ENCODE measurements around the gene MAPK9.
"Not testable (repeated sequence)": the region's sequence is repeated elsewhere in the genome, so short reads cannot be mapped to it uniquely, and the experiment has no call there.

Gene MAPK9

DNA sequence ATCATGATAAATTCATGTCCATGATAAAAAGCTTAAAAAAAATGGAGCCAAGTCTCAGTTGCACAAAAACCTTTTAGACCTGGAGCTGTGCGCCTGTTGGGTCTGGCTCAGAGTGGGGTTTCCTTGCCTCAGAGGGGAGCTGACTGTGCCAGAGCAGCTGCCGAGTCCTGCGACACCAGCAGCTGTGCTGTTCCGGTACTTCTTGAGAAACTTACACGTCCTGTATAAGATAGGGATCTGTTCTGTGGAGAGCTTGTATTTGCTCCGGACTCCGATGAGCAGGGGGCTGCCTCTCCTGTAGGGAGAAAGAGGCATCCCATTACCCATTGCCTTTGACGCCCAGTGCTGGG, 32.7 kb upstream of the MAPK9 start:
- DNase-seq, result no peak

GRCh38 chr5:180323941-180324600, 32.2 kb upstream of the MAPK9 start:
- DNase-seq, result no peak

- no peak for DNase-seq
Observed at GRCh38 chr5:180323160-180323559, 31.3 kb upstream of the MAPK9 start.

GRCh38 chr5:180318456-180319089, 26.7 kb upstream of the MAPK9 start:
- no peak for DNase-seq

- no peak for DNase-seq
Observed at GRCh38 chr5:180316586-180316985, 24.7 kb upstream of the MAPK9 start.

DNA sequence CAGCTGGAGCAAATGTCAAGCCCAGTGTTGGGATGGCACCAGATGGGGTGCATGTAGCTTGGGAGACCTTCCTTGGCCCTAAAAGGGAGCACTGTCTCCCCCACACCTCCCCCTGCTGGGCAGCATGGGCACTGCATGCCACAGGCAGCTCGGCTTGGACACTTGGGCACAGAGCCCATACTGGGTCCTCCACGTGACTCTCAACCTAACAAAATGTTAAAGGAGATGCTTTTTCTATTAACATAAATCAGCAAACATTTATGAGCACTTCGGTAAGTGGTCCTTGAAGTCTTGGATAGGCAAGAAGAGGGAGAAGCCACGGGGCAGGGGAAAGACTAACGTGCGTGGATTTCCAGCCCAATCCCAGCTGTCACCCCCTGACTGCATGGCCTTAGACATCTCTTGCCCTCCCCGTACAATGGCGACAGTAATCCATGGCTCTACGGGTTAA, 23.9 kb upstream of the MAPK9 start:
- peak; percentile 72 for DNase-seq

- peak; percentile 62 for DNase-seq
Observed at GRCh38 chr5:180313677-180314505, 22.0 kb upstream of the MAPK9 start.

DNA sequence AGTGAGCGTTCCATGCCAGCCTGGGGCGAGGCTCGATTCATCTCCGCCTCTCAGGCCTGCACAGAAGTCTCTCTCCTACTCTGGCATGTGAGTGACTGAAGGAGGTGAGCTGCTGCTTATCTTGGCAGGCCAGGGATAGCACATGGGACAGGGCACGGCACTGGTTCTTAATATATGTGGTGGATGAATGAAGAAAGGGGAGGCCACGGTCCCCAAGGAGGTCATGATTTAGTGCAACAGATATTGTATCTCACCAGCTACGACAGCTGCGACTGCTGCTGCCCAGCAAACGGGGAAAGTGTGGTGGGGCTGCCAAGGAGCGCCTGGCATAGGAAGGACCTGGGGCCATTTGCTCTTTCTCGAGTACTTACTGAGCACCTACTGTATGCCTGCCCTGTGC, 19.3 kb upstream of the MAPK9 start:
- DNase-seq, result no peak

GRCh38 chr5:180306796-180307195, 14.9 kb upstream of the MAPK9 start:
- DNase-seq, result no peak

- no peak for DNase-seq
Observed at GRCh38 chr5:180305481-180305880, 13.6 kb upstream of the MAPK9 start.

GRCh38 chr5:180304431-180305375, 12.8 kb upstream of the MAPK9 start:
- no peak for DNase-seq

DNA sequence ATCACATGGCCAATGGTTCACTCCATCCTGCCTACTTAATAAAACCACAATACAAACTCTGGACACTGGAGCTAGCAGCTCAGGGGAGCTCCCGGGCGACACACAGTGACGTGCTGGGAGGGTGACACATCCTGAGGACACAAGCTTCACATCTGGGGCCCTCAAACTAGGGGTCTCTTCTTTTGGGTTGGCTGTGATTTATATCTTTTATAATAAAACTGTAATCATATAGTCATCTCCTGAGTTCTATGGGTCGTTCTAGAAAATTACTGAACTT, 12.1 kb upstream of the MAPK9 start:
- DNase-seq, result no peak

DNA sequence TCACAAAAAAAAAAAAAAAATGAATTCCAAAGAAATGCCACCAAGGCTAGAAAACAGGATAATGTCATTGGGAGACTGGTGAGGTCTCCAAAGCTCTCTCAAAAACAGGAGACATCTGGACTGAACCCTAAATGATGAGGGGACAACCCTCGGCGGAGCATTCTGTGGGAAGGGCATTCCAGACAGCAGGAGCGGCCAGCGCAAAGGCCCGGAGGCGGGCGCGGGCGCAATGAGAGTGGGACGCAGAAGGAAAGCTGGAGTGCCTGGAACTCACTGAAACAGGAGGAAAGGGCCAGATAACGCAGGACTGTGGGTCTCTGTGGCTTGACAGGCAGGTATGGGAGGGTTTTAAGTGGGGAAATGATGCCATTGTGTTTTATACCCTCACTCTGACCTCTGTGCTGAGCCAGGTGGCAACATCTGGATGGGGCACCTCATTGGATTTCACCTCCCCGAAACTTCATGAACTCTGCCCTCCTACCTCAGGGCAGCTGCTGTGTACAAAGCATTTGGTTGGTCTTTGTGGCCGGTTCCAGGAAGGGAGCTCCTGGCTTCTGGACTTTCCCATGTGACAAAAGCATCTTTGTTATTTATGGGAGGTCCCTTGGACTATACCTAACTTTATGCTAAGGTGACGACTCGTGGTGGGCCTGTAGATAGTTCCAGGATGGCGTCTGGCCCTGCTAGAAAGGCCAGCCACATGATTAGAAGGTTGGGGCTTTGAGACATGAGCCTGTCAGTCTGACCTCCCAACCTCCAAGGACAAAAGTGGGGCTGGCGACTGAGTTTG, 11.5 kb upstream of the MAPK9 start:
- DNase-seq, result no peak

DNA sequence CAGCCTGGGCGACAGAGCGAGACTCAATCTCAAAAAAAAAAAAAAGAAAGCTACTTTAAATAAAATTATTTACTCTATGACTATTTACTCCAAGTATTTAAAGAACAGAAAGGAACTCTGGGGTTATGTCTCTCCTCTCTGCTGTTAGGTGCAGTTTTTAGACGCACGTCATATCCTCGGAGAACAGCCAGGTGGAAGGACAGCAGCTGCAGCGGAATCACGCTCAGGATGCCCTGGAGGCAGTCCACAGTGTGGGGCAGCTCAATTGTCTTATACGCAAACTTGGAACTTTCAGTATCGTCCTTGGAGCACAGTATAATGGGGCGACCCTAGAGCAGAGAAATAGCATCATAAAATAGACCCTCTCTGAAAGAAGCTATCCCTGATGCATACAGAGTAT, 10.4 kb upstream of the MAPK9 start:
- DNase-seq, result no peak

GRCh38 chr5:180301253-180301652, 9.4 kb upstream of the MAPK9 start:
- no peak for DNase-seq

- DNase-seq, result no peak
Observed at GRCh38 chr5:180299526-180299925, 7.6 kb upstream of the MAPK9 start.

DNA sequence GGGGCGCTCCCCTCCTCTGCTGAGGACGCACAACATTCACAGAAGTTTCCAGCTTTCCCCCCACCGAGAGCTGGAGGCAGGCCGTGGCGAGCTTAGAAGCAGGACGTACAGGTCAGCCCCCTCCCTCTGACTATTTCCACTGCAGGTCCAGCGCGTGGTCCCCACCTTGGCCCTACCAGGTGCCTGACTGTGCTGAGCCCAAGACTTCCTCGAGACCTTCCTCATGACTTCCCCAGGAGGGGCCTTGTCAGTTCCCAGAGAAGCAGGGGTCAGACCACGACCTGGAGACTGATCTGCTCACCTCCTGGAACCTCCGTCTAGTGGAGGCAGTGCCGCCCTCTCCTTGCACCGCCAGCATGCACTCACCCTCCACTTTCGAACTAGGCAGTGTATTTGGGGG, 7.1 kb upstream of the MAPK9 start:
- DNase-seq, result not testable (repeated sequence)

DNA sequence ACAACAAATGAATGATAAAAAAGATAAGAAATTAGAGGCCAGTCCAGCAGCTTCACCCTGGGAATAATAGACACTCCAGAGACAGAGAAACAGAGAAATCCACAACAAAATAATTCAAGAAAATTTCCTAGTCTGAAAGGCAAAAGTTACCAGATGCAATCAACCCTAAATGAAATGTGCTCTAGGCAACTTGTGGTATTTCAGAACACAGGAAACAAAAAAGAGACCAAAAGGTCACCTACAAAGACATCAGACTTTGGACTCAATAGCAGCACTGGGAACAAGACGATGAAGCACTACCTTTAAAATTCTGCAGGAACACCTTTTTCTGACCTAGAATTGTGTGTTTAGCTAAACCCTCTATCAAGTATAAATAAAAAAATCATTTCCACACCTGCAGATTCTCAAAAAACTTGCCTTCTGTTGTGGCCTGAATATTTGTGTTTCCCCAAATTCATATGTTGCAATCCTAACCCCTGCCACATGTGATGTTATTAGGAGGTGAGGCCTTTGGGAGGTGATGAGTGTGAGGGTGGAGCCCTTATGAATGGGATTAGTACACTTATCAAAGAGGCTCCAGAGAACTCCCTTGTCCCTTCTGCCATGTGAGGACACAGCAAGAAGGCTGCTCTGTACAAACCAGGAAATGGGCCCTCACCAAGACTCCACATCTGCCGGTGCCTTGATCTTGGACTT, 5.9 kb upstream of the MAPK9 start:
- no peak for DNase-seq

DNA sequence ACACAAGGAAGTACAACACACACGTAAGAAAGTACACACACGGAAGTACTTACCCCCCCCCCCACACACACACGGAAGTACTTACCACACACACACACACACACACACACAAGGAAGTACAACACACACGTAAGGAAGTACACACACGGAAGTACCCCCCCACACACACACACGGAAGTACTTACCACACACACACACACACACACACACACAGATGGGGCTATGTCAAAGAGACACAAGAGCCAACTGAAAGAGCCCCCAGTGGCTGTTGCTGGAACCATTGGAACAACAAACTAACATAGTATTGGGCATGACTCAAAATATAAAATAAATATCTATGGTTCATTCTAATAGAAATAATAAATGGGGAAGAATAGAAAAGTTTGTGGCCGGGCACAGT, 4.9 kb upstream of the MAPK9 start:
- no peak for DNase-seq

GRCh38 chr5:180294913-180295555, 3.2 kb upstream of the MAPK9 start:
- DNase-seq, result no peak

DNA sequence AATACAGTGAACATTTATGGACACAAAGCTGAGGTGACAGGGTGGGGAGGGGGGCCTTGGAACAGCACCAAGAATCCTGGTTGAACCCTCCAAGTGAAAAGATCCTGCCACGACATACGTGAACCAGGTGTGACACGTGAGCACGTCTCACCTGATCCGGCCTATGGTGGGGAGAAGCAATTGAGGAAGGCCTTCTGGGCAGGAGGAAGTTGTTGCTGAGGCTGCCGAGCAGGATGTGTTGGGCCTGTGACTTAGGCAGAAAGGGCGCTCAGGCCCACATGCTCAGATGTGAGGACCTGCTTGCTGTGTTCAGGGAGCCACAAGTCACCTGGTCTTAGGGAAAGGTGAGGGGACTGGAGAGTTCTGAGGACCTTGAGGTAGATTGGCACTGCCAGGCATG, 2.5 kb upstream of the MAPK9 start:
- DNase-seq, result no peak

Measured in effector CD8-positive, alpha-beta T cell (primary cell).